ENCODE measurements around the gene WDR4.
"Not testable (repeated sequence)": the region's sequence is repeated elsewhere in the genome, so short reads cannot be mapped to it uniquely, and the experiment has no call there.

DNA sequence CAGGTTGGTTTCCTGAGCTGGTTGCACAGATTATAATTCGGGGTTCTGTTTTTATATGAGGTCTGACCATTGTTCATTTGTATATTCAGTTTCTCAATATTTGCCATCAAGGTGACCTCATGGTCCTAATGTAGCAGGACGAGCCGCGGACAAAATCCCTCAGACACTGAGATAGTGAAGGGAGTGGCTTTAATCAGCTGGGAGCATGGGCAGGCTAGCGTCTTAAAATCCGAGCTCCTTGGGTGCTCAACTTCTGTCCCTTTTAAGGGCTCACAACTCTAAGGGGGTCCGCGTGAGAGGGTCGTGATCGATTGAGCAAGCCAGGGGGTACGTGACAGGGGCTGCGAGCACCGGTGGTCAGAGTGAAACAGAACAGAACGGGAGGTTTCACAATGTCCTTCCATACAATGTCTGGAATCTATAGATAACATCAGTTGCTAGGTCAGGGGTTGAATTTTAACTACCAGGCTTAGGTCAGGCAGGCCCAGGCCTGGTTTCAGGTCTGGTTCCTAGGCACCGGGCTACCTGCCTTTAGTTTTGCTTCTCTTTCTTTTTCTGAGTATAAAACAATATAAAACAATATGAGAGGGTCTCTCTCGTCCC, 71.9 kb downstream of the WDR4 start:
- not testable (repeated sequence) for TF ChIP-seq EP300, POLR2A (IDR thresholded peaks at IDR 0.05)
- TF ChIP-seq, protein P1, sequence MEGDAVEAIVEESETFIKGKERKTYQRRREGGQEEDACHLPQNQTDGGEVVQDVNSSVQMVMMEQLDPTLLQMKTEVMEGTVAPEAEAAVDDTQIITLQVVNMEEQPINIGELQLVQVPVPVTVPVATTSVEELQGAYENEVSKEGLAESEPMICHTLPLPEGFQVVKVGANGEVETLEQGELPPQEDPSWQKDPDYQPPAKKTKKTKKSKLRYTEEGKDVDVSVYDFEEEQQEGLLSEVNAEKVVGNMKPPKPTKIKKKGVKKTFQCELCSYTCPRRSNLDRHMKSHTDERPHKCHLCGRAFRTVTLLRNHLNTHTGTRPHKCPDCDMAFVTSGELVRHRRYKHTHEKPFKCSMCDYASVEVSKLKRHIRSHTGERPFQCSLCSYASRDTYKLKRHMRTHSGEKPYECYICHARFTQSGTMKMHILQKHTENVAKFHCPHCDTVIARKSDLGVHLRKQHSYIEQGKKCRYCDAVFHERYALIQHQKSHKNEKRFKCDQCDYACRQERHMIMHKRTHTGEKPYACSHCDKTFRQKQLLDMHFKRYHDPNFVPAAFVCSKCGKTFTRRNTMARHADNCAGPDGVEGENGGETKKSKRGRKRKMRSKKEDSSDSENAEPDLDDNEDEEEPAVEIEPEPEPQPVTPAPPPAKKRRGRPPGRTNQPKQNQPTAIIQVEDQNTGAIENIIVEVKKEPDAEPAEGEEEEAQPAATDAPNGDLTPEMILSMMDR (IDR thresholded peaks at IDR 0.05): not testable (repeated sequence)
